Breast epithelium (tissue), 3 donors: ENCODE measurements around the gene SLC22A7.

Source experiments
- CTCF ChIP-seq, 3 donors: fragments of 450-650 bp; IDR thresholded peaks; one replicate each; pipeline ENCODE4 v1.5.1; 2016 to 2017; ENCODE audit warnings: antibody characterized with exemption in 3 of 3, mild to moderate bottlenecking in 3 of 3, moderate library complexity in 3 of 3
- POLR2AphosphoS5 ChIP-seq, 3 donors: sonication (generic); formaldehyde crosslinking; IDR thresholded peaks; one replicate each; pipeline ENCODE4 v1.6.1; 2017; ENCODE audit warnings: antibody characterized with exemption in 3 of 3

DNA sequence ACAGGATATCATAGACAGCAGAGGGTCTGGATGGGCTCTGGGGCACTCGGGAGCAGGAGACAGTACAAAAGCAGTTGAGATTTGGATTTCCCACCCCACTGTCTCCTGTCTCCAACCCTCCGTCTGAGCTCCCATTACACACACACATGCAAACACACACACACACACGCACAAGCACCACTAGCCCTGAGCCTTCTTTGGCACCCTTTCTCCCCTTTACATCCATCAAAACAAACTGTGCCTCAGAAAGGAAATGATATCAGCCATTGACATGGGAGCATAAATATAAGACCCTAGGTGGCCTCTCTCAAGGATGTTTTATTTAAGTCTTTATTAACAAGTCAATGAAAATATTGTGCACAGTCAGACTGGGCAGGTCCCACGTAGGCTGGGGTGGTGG, 37.3 kb upstream of the SLC22A7 start:
- TF ChIP-seq CTCF (IDR thresholded peaks at IDR 0.05) (no peak), POLR2AphosphoS5 (IDR thresholded peaks at IDR 0.05) (no peak)
